8988T (cell line): Measurements from ENCODE around the gene NTM.
"Not testable (repeated sequence)": the region's sequence is repeated elsewhere in the genome, so short reads cannot be mapped to it uniquely, and the experiment has no call there.

Experiments used
- DNase-seq: peaks from one replicate; pipeline ENCODE4 v3.0.0; 2011

NTM gene

DNA sequence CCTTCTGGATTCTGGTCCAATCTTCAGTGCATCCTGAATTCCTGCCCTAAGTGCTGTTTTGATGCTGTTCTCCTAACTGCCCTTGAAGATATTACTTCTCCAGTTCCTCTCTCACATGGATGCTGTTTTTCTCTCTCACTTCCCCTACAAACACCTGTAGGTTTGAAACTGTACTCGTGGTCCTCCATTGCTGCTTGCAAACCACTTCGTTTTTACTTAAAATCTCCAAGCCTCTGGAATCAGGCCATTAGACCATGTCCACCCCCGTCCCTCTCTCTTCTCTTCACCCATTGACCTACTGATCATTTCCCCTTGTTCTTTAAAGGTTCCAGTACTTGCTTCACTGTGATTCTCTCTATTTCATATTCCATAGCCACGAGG is 988.1 kb downstream of the NTM start:
- no peak for DNase-seq

DNA sequence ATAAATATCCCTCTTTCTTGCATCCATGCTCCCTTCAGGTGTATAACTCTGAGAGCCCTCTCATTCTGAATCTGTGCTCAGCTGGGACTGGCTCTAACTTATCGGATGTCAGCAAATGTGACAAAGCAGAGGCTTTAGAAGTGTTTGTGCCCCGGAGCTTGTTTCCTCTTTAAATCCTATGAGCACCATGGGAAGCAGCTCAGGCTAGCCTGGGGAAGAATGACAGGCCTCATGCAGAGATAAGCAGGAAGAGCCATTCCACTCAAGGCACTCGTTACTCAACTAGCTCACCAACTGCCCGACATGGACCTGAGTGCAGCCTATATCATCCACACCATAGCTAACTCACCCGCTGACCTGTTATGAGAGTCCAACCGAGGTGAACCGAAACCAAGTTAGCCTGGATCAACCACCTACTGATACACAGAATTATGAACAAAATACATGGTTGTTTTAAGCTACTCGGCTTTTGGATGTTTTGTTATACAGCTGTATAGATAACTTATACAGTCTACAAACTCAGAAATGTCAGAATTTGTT is 990.7 kb downstream of the NTM start:
- DNase-seq = no peak

DNA sequence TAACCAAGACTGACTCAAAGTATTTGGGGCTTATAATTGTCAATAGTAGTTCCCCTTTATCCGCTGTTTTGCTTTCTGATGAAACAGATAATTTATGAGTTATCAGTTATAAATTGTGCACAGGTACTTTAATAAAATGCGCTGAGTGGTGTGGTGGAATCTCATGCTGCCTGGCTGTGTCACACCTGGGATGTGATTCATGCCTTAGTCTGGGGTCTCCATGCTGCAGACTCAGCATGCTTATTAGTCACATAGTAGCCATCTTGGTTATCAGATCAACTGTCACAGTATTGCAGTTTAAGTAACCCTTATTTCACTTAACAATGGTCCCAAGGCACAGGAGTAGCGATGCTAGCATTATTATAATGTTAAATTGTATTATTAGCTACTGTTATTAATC is 995.2 kb downstream of the NTM start:
- DNase-seq = no peak

DNA sequence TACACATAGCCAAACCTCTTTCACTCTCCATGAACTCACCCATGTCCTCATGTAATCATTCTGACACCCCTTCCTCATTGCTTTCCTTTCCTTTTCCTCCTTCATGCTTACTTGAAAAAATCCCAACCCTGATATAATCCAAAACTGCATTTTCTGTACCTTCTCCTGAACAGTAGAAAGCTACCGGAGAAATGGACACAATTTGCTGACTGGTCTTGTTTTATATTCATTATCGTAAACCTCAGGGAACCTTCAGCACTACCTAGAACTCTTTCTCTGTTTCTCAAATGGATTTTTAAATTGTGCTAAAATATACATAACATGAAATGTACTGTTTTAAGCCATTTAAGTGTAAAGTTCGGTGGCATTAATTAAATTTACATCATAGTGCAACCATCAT is 996.9 kb downstream of the NTM start:
- DNase-seq = no peak

DNA sequence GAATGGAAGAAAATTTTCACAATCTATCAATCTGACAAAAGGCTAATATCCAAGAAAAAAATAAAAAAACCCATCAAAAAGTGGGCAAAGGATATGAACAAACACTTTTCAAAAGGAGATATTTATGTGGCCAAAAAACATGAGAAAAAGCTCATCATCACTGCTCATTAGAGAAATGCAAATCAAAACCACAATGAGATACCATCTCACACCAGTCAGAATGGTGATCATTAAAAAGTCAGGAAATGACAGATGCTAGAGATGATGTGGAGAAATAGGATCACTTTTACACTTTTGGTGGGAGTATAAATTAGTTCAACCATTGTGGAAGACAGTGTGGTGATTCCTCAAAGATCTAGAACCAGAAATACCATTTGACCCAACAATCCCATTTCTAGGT is 999.7 kb downstream of the NTM start:
- DNase-seq = not testable (repeated sequence)

DNA sequence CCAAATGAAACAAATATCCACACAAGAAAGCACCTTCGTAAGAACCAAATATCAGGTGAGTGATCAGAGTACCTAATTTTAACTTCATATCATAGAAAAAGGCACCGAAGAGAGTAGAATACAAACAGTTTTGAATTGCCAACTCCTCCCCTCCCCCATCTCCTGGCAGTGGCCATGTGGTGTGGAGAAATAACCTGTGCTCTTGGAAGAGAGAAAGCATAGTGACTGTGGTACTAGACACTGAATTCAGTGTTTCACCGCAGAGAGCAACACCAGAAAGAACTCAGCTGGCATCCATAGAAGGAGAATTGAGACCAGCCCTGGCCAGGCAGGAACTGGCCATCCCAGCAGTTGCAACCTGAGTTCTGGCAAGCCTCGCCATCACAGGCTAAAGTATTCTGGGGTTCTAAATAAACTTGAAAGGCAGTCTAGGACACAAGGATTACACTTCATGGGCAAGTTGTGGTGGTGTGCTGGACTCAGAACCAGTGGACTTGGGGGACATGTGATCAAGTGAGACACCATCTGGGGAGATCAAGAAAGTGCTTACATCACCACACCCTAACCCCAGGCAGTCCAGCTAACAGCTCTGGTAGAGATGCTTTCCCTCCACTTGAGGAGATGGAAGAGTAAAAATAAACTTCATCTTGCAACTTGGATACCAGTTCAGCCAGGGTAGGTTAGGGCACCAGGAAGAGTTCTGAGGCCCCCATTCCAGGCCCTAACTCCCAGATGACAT is 1003.2 kb downstream of the NTM start:
- DNase-seq = no peak

DNA sequence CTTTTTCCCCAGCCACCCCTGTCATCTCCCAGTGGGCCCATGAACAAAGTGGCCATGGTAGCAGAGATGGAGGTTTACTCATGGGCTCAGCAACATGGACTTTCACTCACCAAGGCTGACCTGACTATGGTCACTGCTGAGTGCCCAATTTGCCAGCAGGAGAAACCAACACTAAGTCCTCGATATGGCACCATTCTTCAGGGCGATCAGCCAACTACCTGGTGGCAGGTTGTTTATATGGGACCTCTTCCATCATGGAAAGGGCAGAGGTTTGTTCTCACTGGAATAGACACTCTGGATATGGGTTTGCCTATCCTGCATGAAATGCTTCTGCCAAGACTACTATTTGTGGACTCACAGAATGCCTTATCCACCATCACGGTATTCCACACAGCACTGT is 1009.1 kb downstream of the NTM start:
- no peak for DNase-seq
